ENCODE data around the gene IPO7.
"Not testable (repeated sequence)": the region's sequence is repeated elsewhere in the genome, so short reads cannot be mapped to it uniquely, and the experiment has no call there.

IPO7 gene

GRCh38 chr11:9399466-9399865 is 15.0 kb downstream of the IPO7 start:
- DNase-seq (ENCODE audit: low spot score): no peak

DNA sequence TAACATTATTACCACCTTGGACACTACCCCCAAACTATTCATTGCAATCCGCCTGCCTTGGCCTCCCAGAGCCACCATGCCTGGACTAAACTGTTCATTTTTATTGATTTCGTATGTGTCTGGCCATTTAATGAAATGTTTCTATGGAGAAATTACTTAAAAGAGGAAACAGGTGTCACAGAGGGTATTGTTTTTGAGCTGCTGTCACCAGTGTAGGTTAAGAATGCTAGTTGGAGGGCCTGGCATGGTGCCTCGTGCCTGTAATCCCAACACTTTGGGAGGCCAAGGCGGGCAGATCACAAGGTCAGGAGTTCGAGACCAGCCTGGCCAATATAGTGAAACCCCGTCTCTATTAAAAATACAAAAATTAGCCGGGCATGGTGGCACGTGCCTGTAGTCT is 17.4 kb downstream of the IPO7 start:
- DNase-seq (ENCODE audit: low spot score): not testable (repeated sequence)

- no peak for DNase-seq (ENCODE audit: low spot score)
These were observed 44.3 kb downstream of the IPO7 start for GRCh38 chr11:9428706-9429105.

- no peak for DNase-seq (ENCODE audit: low spot score)
These were observed 54.2 kb downstream of the IPO7 start for GRCh38 chr11:9438611-9439010.

DNA sequence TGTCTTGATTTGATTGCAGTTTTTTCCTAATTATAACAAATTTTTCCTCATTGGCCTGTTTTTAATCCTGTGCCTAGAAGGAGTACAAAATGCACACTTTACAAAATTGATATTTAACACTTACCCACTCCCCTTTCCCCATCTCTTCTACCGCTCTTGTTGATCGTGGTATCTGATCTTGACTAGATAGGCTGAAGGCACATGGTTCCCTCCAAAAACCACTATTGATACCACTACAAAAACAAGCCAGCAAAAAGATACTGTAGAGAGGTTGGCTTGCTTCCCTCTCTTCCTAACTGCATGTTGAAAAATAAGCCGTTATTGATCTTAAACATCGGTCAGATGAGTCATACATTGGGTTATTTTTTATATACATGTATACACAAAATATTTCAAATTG is 61.8 kb downstream of the IPO7 start:
- DNase-seq (ENCODE audit: low spot score): no peak

DNA sequence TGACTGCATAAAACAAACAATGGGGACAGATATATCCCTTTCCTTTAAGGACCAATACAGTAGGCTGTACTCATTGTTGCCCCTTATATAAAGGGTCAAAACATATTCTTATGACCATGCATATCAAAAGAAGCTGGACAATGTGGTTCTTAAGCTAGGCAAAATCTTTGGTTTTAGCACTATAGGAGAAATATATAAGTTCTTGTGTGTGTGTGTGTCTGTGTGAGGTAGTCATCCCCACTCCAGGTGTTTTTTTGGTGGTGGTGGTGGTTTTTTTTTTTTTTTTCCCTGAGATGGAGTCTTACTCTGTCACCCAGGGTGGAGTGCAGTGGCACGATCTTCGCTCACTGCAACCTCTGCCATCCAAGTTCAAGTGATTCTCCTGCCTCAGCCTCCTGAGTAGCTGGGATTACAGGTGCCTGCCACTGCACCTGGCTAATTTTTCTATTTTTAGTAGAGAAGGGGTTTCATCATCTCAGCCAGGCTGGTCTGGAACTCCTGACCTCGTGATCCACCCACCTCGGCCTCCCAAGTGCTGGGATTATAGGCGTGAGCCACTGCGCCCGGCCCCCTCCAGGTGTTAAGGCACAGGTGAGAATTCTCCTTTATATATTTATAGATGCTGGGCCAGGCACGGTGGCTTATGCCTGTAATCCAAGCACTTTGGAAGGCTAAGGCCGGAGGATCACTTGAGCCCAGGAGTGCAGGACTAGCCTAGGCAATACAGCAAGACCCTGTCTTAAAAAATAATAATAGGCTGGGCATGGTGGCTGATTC is 64.3 kb downstream of the IPO7 start:
- no peak for DNase-seq (ENCODE audit: low spot score)

- DNase-seq (ENCODE audit: low spot score): not testable (repeated sequence)
These were observed 67.6 kb downstream of the IPO7 start for GRCh38 chr11:9452023-9452422.

DNA sequence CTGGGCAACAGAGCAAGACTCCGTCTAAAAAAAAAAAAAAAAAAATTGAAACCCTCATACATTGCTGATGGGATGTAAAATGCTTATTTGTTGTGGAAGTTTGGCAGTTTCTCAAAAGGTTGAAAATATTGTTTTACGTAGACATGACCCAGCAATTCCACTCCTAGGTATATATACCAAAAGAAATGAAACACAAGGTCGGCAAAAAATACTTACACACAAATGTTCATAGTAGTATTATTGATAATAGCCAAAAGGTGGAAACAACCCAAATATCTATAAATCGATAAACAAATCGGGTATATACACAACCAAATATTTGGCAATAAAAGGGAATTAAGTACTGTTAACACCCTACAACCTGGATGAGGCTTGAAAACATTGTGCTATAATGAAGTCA is 71.3 kb downstream of the IPO7 start:
- no peak for DNase-seq (ENCODE audit: low spot score)

DNA sequence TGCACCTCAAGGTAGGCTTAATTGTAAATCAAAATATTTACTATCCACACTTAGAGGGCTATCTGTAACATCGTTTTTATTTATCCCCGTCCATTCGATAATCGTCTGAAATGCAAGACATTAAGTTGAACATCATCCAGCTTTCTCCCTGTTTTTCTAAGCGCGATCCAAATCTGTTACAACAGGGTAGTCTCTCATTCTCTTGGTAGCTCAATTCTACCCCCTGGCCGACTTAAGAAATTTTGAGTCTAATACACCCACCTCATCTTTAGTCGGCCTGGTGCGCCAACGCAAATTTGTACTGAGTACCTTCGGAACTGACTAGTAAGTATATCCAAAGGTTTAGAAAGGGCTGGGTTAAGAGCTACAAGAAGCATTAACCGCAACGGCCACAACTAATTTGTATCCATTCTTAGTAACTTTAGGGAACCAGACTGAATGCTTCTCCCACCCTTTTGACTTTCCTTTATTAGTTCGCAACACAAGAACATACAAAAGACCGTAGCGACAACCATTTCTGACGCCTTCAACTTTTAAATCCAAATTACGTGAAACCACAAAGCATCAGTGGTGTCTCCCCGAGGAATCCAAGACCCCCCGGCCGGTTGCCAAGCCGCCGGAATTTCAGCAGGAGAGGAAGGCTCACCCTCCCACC is 75.3 kb downstream of the IPO7 start:
- peak; percentile 48 for DNase-seq (ENCODE audit: low spot score)

- peak; percentile 100 for DNase-seq (ENCODE audit: low spot score)
These were observed 76.0 kb downstream of the IPO7 start, which contains the start of gene ZNF143 for GRCh38 chr11:9460322-9461062. ZNF143 (plus strand) TSS chr11:9461012; CDS start chr11:9471309, 10,297 bp downstream.

GRCh38 chr11:9461063-9461759 is 76.8 kb downstream of the IPO7 start:
- DNase-seq (ENCODE audit: low spot score): peak; percentile 77

DNA sequence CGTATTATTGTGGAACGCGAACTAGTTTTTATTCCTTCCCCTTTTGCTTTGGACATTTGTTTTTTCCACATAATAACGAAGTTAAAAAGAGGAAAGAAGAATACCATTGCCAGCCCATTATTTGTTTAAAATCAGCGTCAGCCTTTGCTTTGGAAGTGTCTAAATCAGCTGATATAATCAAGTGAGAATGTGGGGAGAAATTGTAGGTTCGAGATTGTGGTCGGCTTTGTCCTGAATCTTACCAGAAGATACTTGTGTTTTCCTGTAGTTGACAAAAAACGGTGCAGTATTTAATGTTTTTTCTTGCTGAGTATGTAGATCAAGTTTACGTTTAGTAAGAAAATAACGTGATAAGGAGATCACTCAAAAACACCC is 77.3 kb downstream of the IPO7 start:
- peak; percentile 48 for DNase-seq (ENCODE audit: low spot score)

DNA sequence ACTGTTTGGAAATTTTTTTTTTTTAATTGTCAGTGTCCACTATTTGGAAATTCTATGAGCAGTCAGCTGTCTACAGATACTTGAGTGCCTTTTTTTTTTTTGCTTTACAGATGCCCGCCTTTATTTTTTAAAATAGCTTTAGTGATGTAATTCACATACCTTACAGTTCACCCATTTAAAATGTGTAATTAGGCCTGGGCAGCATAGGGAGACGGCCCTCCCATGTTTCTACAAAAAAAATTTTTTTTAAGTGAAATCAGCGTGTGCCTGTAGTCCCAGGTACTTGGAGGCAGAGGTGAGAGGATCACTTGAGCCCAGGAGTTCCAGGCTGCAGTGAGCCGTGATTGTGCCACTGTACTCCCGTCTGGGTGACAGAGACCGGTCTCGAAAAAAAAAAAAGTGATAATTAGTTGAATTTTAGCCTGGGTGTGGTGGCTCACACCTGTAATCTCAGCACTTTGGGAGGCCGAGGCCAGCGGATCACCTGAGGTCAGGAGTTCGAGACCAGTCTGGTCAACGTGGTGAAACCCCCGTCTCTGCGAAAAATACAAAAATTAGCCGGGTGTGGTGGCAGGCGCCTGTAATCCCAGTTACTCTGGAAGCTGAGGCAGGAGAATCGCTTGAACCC is 77.8 kb downstream of the IPO7 start:
- DNase-seq (ENCODE audit: low spot score): no peak

DNA sequence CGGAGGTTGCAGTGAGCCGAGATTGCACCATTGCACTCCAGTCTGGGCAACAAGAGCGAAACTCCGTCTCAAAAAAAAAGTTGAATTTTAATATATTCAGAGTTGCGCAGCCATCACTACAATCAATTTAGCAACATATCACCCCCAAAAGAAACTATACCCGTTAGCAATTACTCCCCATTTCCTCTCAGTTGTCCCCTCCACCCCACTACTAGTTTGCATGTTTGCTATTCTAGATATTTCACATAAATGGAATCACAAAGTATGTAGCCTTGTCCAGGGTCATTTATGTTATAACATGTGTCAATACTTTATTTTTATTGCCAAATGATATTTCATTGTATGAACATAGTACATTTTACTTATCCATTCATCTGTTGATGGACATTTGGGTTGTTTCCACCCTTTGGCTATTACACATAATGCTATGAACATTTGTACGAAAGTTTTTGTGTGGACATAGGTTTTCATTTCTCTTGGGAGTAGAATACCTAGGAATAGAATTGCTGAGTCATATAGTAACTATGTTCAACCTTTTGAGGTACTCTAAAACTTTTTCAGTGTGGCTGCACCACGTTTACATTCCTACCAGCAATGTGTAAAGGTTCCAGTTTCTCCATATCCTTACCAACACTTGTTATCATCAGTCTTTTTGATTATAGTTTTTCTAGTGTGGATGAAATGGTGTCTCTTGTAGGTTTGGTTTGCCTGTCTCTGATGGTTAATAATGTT is 78.5 kb downstream of the IPO7 start:
- DNase-seq (ENCODE audit: low spot score): peak; percentile 30

DNA sequence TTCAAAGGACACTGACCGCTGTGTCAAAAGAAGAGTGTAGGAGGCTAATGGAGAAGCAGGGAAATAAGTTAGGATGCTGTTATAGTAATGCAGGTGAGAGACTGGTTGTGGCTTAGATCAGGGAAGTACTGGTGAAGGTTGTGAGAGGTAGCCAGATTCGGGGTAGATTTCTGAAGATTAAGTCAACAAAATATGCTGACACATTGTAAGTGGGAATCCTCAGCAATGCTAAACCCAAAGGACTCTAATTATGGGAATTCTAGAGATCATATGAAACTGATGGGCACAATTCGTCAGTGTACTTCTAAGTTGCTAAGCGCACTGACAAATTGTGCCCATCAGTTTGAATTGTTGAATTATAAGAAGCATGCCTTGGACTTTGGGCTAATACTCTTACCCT is 86.3 kb downstream of the IPO7 start:
- DNase-seq (ENCODE audit: low spot score): no peak

DNA sequence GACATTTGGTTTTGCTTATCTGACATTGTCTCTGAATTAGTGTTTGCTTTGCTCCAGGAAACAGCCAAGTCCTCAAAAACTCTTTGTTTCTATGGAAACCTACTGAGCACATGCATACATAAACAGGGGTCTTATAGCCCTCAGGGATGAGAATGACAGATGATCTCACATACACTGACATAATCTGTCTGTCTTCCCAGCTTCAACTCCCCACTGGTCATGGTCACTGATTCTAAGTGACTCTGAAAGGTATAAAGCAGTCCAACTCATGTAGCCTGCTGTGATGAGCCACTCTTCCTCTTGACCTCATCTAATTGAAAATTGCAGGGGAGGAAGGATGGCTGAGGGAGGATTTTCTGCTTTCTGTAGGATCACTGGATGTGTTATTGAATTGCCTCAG is 89.0 kb downstream of the IPO7 start:
- DNase-seq (ENCODE audit: low spot score): no peak

- no peak for DNase-seq (ENCODE audit: low spot score)
These were observed 95.4 kb downstream of the IPO7 start for GRCh38 chr11:9479899-9480298.

DNA sequence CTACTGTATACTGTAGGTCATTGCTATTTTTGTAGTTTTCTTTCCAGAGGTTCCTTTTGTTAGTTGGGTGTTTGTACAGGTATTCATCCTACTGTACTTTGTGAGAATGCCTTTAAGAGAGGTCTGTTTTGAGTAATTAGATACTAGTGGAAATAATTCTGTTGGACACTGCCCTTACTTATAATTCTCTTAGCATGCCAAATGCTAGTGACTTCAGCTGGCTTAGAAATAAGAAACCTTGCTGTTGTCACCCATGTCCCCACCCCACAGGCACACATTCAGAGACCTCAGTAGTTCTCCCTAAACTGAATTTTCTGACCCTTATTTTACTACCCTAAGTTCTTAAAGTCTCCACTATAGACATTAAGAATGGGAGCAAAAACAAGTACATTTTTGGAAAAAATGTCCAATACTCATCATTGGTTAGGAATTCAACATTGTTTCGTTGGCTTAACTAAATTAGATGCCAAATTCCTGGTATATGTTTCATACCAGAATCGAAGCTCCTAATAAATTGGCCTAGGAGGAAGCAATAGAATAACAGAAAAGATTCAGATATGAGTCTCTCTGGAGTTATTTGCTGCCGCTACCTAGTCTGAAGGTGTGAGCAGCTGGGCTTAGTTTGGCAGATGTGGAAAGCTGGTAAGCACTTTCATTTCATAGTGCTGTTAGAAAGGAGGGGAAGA is 104.8 kb downstream of the IPO7 start:
- no peak for DNase-seq (ENCODE audit: low spot score)

DNA sequence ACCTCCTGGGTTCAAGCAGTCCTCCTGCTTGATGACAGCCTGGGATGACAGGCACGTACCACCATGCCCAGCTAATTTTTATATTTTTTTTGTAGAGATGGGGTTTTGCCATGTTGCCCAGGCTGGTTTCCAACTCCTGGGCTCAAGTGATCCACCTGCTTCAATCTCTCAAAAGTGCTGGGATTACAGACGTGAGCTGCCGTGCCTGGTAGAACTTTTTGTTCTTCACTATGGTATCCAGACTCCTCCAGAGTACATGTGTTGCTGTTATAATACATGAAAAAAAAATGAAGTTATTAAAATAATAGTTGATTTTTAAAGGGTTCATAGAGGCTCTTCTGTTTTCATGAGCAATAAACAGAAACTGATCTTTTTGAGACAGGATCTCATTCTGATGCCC is 105.9 kb downstream of the IPO7 start:
- DNase-seq (ENCODE audit: low spot score): no peak

DNA sequence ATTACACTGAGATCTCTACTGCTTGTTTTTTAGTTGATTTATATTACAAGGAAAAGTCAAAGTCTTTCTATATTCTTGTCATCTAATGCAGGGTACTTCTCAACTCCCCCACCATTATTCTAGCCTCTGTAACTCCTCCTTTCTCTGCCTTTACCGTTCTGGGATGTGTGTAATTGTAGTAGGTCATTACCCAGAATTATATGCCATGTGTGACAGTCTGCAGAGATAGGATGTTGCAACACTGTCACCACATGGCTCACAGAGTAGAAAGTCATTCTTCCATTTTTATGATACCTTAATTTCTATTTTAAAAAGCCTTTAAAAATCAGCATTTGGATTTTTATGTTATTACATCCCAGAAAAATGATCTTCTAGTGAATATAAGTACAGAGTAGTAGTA is 109.0 kb downstream of the IPO7 start:
- DNase-seq (ENCODE audit: low spot score): no peak

DNA sequence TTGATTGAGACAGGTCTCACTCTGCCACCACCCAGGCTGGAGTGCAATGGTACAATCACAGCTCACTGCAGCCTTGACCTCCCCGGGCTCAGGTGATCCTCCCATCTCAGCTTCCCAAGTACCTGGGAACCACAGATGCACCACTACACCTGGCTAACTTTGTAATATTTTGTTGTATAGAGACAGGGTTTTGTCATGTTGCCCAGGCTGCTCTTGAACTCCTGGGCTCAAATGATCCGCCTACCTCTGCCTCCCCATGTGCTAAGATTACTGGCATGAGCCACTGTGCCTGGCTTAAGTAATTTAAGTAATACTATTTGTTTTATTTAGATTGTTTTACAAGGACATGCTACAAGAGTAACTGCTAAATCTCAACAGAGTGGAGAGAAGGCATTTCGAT is 109.9 kb downstream of the IPO7 start:
- no peak for DNase-seq (ENCODE audit: low spot score)
